CD14-positive monocyte (primary cell): ENCODE data around the gene SLC37A1. TPM values are rescaled to one million over a fixed set of nuclear protein-coding genes. Genes with fewer than 3 reads are reported as not detected.

Experiments
- DNase-seq, 3 donors: peaks; one replicate each; pipeline ENCODE4 v3.0.0-alpha.2; 2011 to 2022
- H2AFZ ChIP-seq: 2 replicates; pipeline ENCODE4 v1.6.0; 2012; ENCODE audit warnings: mild to moderate bottlenecking, low read depth, low read length, inconsistent platforms; ENCODE audit not compliant: insufficient read depth, poor library complexity, severe bottlenecking
- H3K27ac ChIP-seq, 2 donors: 1 replicate in 1 of 2; 2 replicates in 1 of 2; pipeline ENCODE4 v1.5.1; 2012 to 2013; ENCODE audit warnings: low read length in 2 of 2, control low read depth in 1 of 2, inconsistent platforms in 1 of 2, low read depth in 1 of 2, mild to moderate bottlenecking in 1 of 2
- H3K27me3 ChIP-seq, 2 donors: one replicate each; pipeline versions ENCODE4 v1.6.0 to v1.6.1; 2011 to 2013; ENCODE audit warnings: low read length in 2 of 2; ENCODE audit not compliant: control insufficient read depth in 2 of 2, insufficient read depth in 2 of 2
- H3K36me3 ChIP-seq, 2 donors: replicated peaks in 1 of 2; 1 replicate in 1 of 2; 2 replicates in 1 of 2; pipeline versions ENCODE4 v1.5.1 to v1.6.1; 2012 to 2013; ENCODE audit warnings: low read length in 2 of 2, control low read depth in 1 of 2, inconsistent platforms in 1 of 2, mild to moderate bottlenecking in 1 of 2; ENCODE audit not compliant: insufficient read depth in 2 of 2, control insufficient read depth in 1 of 2
- H3K4me1 ChIP-seq, 2 donors: 1 replicate in 1 of 2; 2 replicates in 1 of 2; pipeline versions ENCODE4 v1.5.1 to v1.6.1; 2012 to 2013; ENCODE audit warnings: low read length in 2 of 2, control low read depth in 1 of 2, inconsistent platforms in 1 of 2, mild to moderate bottlenecking in 1 of 2, moderate library complexity in 1 of 2; ENCODE audit not compliant: insufficient read depth in 2 of 2, control insufficient read depth in 1 of 2
- H3K4me2 ChIP-seq: replicated peaks from 2 replicates; pipeline ENCODE3; 2012; ENCODE audit warnings: low read length, moderate library complexity, mild to moderate bottlenecking; ENCODE audit not compliant: poor library complexity, severe bottlenecking; ENCODE audit errors: extremely low read depth
- H3K4me3 ChIP-seq, 3 experiments: fragments of 200-600 bp in 1 of 3; sonication (generic) in 1 of 3; replicated peaks in 1 of 3; 1 replicate in 2 of 3; 2 replicates in 1 of 3; pipeline ENCODE4 v1.5.1; 2011 to 2013; ENCODE audit warnings: low read length in 3 of 3, mild to moderate bottlenecking in 3 of 3, control low read depth in 2 of 3, low read depth in 2 of 3, inconsistent platforms in 1 of 3, moderate library complexity in 1 of 3
- H3K79me2 ChIP-seq: 2 replicates; pipeline ENCODE4 v1.6.0; 2012; ENCODE audit warnings: mild to moderate bottlenecking, control low read depth, inconsistent platforms, low read length, moderate library complexity; ENCODE audit not compliant: insufficient read depth
- H3K9ac ChIP-seq: 2 replicates; pipeline ENCODE4 v1.6.0; 2017; ENCODE audit warnings: low read length, mild to moderate bottlenecking; ENCODE audit not compliant: insufficient read depth, poor library complexity, severe bottlenecking
- H3K9me3 ChIP-seq, 2 donors: replicated peaks in 1 of 2; 1 replicate in 1 of 2; 2 replicates in 1 of 2; pipeline versions ENCODE4 v1.5.1 to v1.6.1; 2012 to 2013; ENCODE audit warnings: low read length in 2 of 2, control low read depth in 1 of 2; ENCODE audit not compliant: control insufficient read depth in 1 of 2, insufficient read depth in 1 of 2
- H4K20me1 ChIP-seq: 2 replicates; pipeline ENCODE4 v1.6.0; 2012; ENCODE audit warnings: mild to moderate bottlenecking, low read length, control low read depth, moderate library complexity; ENCODE audit not compliant: insufficient read depth
- H3K27ac Mint-ChIP-seq, 7 donors: one replicate each; pipeline ENCODE4 v1.8.0; 2020; ENCODE audit warnings: mild to moderate bottlenecking in 7 of 7, mixed read lengths in 7 of 7, moderate library complexity in 6 of 7, inconsistent platforms in 2 of 7
- H3K27me3 Mint-ChIP-seq, 3 donors: one replicate each; pipeline ENCODE4 v1.8.0; 2021 to 2022; ENCODE audit warnings: low read depth in 3 of 3, mild to moderate bottlenecking in 3 of 3, mixed read lengths in 3 of 3, moderate library complexity in 3 of 3, inconsistent platforms in 1 of 3
- H3K36me3 Mint-ChIP-seq, 2 donors: one replicate each; pipeline ENCODE4 v1.8.0; 2020; ENCODE audit warnings: mixed read lengths in 2 of 2, inconsistent platforms in 1 of 2, mild to moderate bottlenecking in 1 of 2
- H3K4me1 Mint-ChIP-seq: one replicate; pipeline ENCODE4 v1.8.0; 2020; ENCODE audit warnings: mild to moderate bottlenecking, mixed read lengths
- H3K4me3 Mint-ChIP-seq, 2 donors: one replicate each; pipeline ENCODE4 v1.8.0; 2020; ENCODE audit warnings: mild to moderate bottlenecking in 2 of 2, mixed read lengths in 2 of 2, moderate library complexity in 1 of 2
- H3K9me3 Mint-ChIP-seq, 7 donors: one replicate each; pipeline ENCODE4 v1.8.0; 2020 to 2022; ENCODE audit warnings: mixed read lengths in 7 of 7, mild to moderate bottlenecking in 6 of 7, moderate library complexity in 6 of 7, inconsistent platforms in 2 of 7
- WGBS: methylation state at CpG from one replicate; pipeline ENCODE4 v1.1.5; 2013; ENCODE audit warnings: missing lambda C conversion rate; ENCODE audit not compliant: insufficient coverage; 5-methylcytosine and 5-hydroxymethylcytosine counted together
- intact Hi-C, 2 donors: fragments of 100-400 bp; cut with micrococcal nuclease; formaldehyde crosslinking; loops; one replicate each; pipeline versions ENCODE4 v1.15.0 to v1.15.1; 2023
- polyA plus RNA-seq, 3 donors: library from polyadenylated mRNA; depleted of rRNA in 1 of 3; unstranded in 2 of 3; stranded (reverse) in 1 of 3; fragments of 300-500 nt in 2 of 3; fragments of >200 nt in 1 of 3; fragmentation: Illumina TruSeq in 2 of 3; gene quantifications; 1 replicate in 2 of 3; 2 replicates in 1 of 3; pipeline ENCODE4 v1.2.3, GENCODE V29; 2012 to 2021
- TF ChIP-seq, protein P1 (sequence below): fragments of 200-600 bp; IDR thresholded peaks from one replicate; pipeline ENCODE4 v1.8.0; 2022; ENCODE audit warnings: antibody characterized with exemption, mild to moderate bottlenecking

Gene SLC37A1
- polyA plus RNA-seq, 3 donors: 2.7 to 12.4 (median 4.3) TPM

DNA sequence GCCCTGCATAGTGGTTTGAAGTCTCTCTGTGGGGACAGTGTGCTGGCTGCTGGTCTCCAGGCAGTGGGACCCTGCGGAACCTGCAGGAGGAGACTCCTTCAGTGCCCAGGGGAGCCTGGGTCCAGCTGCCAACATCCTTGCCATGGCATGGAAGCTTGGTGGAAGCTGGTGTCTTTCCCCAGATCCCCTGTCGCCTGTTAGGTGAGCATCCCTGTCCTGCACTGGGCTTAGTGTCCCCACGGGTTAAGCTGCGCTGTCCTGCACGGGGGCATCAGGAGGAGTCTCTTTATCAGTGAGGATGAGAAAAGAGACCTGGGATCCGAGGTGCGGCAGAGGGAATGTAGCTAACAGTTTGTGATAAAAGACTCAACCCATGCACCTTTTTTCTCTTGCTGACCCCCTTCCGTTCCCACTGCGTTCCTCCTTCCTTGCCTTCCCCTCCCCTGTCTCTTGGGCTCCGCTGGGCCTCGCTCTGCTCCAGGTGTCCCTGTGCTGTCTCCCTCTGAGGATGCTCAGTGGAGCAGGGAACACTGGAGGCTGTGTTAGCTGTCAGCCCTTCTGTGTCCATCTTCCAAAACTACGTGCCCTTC lies 59.3 kb downstream of the SLC37A1 start:
- H3K4me3 ChIP-seq: no peak overlapping the region
- no peak for DNase-seq
- no peak overlapping the region for H3K4me2 ChIP-seq
- no peaks in the 10 kb centered on the region for H4K20me1 ChIP-seq
- H3K9me3 Mint-ChIP-seq: peaks cover 5 to 16% (median 13%) of the 10 kb centered on the region in 7 donors
- WGBS: 97% methylated on average over 7 of the region's 12 CpGs
- TF ChIP-seq, protein P1, sequence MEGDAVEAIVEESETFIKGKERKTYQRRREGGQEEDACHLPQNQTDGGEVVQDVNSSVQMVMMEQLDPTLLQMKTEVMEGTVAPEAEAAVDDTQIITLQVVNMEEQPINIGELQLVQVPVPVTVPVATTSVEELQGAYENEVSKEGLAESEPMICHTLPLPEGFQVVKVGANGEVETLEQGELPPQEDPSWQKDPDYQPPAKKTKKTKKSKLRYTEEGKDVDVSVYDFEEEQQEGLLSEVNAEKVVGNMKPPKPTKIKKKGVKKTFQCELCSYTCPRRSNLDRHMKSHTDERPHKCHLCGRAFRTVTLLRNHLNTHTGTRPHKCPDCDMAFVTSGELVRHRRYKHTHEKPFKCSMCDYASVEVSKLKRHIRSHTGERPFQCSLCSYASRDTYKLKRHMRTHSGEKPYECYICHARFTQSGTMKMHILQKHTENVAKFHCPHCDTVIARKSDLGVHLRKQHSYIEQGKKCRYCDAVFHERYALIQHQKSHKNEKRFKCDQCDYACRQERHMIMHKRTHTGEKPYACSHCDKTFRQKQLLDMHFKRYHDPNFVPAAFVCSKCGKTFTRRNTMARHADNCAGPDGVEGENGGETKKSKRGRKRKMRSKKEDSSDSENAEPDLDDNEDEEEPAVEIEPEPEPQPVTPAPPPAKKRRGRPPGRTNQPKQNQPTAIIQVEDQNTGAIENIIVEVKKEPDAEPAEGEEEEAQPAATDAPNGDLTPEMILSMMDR: no peak
- H3K27ac ChIP-seq: no peak overlapping the region
- peaks cover 51 to 66% of the 10 kb centered on the region in 2 donors for H3K36me3 ChIP-seq
- peaks cover 4 to 7% of the 10 kb centered on the region in 2 donors for H3K9me3 ChIP-seq
- H3K27ac Mint-ChIP-seq: no peak overlapping the region
- no peak overlapping the region for H2AFZ ChIP-seq
- H3K4me1 ChIP-seq: no peaks in the 10 kb centered on the region
- H3K36me3 Mint-ChIP-seq: peaks cover 73% of the 10 kb centered on the region in 2 donors
- H3K79me2 ChIP-seq: no peaks in the 10 kb centered on the region
- intact Hi-C loops: no loop called here
- H3K4me3 Mint-ChIP-seq: peak overlapping the region in 1 of 2 donors; percentile 39
- H3K9ac ChIP-seq: no peak overlapping the region
- peaks cover 2% of the 10 kb centered on the region for H3K4me1 Mint-ChIP-seq
- no peaks in the 10 kb centered on the region for H3K27me3 Mint-ChIP-seq
- H3K27me3 ChIP-seq: no peaks in the 10 kb centered on the region

DNA sequence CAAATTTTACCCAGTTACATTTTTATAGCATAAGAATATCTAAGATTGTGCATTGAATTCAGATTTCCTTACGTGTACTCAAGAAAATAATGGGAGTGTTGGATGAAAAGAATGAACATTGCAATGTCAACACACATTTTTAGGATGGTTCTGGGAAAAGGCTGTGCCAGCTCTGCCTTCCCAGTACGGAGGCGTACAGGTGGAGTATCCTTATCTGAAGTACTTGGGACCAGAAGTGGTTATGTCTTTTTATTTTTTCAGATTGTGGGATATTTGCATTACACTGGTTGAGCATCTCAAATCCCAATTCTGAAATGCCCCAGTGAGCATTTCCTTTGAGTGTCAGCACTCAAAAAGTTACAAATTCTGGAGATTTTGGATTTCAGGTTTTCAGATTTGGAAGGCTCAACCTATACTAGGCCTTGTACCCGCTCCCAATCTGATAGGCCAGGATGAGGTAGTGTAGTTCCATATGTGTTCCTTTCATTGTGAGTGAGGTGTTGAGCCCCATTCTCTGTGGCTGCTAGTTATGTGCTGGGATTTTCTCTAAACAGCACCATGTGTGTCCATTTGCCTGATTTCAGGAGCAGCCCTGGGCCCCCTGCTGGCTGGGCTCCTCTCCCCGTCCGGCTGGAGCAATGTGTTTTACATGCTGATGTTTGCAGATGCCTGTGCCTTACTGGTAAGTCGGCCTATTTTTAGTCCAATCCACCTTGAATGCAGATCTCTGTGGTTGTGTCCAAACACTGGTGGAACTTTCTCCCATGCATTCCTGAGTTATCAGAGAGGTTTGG lies 60.8 kb downstream of the SLC37A1 start:
- Mint-ChIP-seq H3K4me3 (no peak overlapping the region), H3K4me1 (peaks cover 2% of the 10 kb centered on the region), H3K27ac (no peak overlapping the region), H3K36me3 (peaks cover 59 to 61% of the 10 kb centered on the region in 2 donors), H3K27me3 (no peaks in the 10 kb centered on the region), H3K9me3 (peaks cover 5 to 16% (median 13%) of the 10 kb centered on the region in 7 donors)
- no peak for DNase-seq
- H3K27me3 ChIP-seq: no peaks in the 10 kb centered on the region
- H4K20me1 ChIP-seq: no peaks in the 10 kb centered on the region
- no peak overlapping the region for H3K27ac ChIP-seq
- H3K4me3 ChIP-seq: no peak overlapping the region
- no peaks in the 10 kb centered on the region for H3K4me1 ChIP-seq
- H3K4me2 ChIP-seq: no peak overlapping the region
- peaks cover 38 to 52% of the 10 kb centered on the region in 2 donors for H3K36me3 ChIP-seq
- H3K79me2 ChIP-seq: no peaks in the 10 kb centered on the region
- intact Hi-C loops: no loop called here
- peaks cover 4 to 7% of the 10 kb centered on the region in 2 donors for H3K9me3 ChIP-seq
- TF ChIP-seq, protein P1: no peak
- WGBS: 100% methylated on average over 2 of the region's 7 CpGs
- H3K9ac ChIP-seq: no peak overlapping the region
- H2AFZ ChIP-seq: no peak overlapping the region
